ENCODE measurements around the gene MYH7. TPM values are rescaled to one million over a fixed set of nuclear protein-coding genes. Genes with fewer than 3 reads are reported as not detected.

The MYH7 gene
- total RNA-seq: under 1 TPM in 1 of 5 donors, not detected in 4; 0.73 TPM
- polyA plus RNA-seq: 1 to 10 TPM in 2 of 3 donors, under 1 TPM in 1; 0.23 to 4.9 (median 4.0) TPM
- long read RNA-seq, donor 1: 0 reads
- long read RNA-seq, donor 2: 0 reads
- long read RNA-seq, donor 3: 0 reads
- long read RNA-seq, donor 4: 0 reads
- long read RNA-seq, donor 5: 0 reads
- long read RNA-seq, donor 6: 0 reads
- long read RNA-seq, donor 7, partial matches to known transcripts: 37 of 50 reads
- long read RNA-seq, donor 7, other reads (novel, unspliced or antisense): 13 of 50 reads
- long read RNA-seq, donor 8: 0 reads
- long read RNA-seq, donor 9: 0 reads
- long read RNA-seq, donor 10: 0 reads

DNA sequence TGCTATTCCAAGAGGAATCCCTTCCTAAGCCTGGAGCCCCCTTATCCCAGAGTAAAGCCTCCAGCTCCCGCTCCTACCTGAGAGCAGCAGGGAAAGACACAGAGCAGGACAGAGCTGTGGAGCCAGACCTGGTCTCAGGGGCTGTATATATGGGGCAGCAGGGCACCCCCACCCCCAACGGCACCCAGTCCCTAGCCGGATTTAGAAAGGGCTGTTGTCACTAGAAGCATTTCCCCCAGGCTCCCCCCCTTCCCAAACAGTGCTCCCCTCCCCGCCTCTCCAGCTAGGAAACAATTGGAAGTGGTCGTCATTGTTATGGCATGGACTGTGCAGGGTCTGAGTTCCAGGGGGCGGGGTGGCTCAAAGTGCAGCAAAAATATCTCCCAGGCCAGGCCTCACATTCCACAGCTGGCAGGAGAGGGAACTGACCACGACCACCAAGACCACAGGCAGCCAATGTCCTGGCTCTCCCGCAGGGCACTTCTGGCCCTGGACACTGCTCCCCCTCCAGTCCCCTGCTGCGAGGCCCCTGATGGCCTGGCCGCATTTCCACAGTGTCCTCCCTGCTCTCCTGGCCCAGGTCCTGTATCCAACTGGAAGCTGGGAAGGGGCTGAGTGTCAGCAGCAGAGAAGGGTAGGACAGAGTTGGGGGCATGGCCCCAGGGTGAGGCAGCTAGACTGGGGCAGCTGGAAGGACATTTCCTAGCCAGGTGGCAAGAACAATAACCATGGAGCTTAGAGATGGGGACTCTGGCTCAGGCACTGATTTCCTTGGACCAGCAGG, at the start of gene MYH7:
Gene MYH7 (minus strand): TSS at position 118 of the 784 bp plus-strand sequence. CDS start 1,928 bp downstream, outside the sequence.
- Histone ChIP-seq H3K4me1 (no peaks in the 10 kb centered on the region), H3K27me3 (peaks cover 0 to 7% (median 0%) of the 10 kb centered on the region in 3 donors), H3K4me3 (no peak within 1 kb of the TSS), H3K27ac (no peak within 1 kb of the TSS), H3K9me3 (no peaks in the 10 kb centered on the region), H3K36me3 (no peaks in the 10 kb centered on the region)
- intact Hi-C loops (cut with DNase I; ENCODE audit: low total_unique reads): no loop called here
- TF ChIP-seq, protein P1, sequence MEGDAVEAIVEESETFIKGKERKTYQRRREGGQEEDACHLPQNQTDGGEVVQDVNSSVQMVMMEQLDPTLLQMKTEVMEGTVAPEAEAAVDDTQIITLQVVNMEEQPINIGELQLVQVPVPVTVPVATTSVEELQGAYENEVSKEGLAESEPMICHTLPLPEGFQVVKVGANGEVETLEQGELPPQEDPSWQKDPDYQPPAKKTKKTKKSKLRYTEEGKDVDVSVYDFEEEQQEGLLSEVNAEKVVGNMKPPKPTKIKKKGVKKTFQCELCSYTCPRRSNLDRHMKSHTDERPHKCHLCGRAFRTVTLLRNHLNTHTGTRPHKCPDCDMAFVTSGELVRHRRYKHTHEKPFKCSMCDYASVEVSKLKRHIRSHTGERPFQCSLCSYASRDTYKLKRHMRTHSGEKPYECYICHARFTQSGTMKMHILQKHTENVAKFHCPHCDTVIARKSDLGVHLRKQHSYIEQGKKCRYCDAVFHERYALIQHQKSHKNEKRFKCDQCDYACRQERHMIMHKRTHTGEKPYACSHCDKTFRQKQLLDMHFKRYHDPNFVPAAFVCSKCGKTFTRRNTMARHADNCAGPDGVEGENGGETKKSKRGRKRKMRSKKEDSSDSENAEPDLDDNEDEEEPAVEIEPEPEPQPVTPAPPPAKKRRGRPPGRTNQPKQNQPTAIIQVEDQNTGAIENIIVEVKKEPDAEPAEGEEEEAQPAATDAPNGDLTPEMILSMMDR (IDR thresholded peaks at IDR 0.05): no peak
- TF ChIP-seq POLR2AphosphoS5 (IDR thresholded peaks at IDR 0.05) (no peak), EP300 (IDR thresholded peaks at IDR 0.05) (no peak), POLR2A (IDR thresholded peaks at IDR 0.05) (no peak)
- 45 to 73% (median 52%) methylated on average over 8 to 10 of the region's 10 CpGs for WGBS, 5 donors
- peak in 1 of 2 donors; percentile 37 for DNase-seq

DNA sequence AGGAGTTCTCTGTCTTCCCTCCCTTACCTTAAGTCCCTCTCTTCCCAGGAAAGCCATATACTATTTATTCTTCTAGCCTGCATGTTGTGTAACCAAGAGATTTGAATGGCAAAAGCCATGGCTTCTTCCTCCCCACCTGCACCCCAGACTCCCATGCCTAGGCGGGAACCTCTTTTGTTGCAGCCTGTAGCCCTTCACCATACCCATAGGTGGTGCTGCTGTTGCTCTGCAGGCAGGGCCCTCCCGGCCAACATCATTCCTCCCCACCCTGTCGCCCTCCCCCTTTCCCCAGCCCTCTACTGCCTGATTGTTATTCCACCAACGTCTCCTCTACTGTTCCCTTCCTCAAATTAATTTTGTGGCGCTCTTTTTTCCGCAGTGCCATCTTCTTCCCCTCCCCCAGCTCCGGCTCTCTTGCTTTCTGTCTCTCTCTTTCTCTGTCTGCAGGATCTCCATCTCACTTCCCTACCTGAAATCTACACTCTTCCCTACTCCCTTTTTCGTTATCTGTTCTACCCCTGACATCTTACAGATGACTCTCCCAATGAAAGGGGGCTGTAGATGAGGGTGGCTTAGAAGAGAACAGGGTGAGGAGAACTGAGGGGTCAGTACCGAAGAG, 47.9 kb upstream of the MYH7 start:
- Histone ChIP-seq H3K4me1 (peaks cover 0 to 1% (median 0%) of the 10 kb centered on the region in 4 donors), H3K4me3 (no peak overlapping the region), H3K27ac (no peak overlapping the region), H3K36me3 (peaks cover 10 to 85% (median 71%) of the 10 kb centered on the region in 4 donors), H3K27me3 (no peaks in the 10 kb centered on the region), H3K9me3 (no peaks in the 10 kb centered on the region)
- peak in 1 of 2 donors; percentile 57 for DNase-seq
- 53 to 66% (median 57%) methylated on average over 9 of the region's 9 CpGs for WGBS, 5 donors
- TF ChIP-seq POLR2AphosphoS5 (IDR thresholded peaks at IDR 0.05): no peak
- TF ChIP-seq, protein P1 (IDR thresholded peaks at IDR 0.05): peak in 1 of 7 experiments; percentile 13
- no peak for TF ChIP-seq EP300 (IDR thresholded peaks at IDR 0.05)
- intact Hi-C loops (cut with DNase I; ENCODE audit: low total_unique reads): loop anchor here (2.0 kb wide), 1 partner anchor 83 kb away; the partner anchor contains the start of gene AP1G2

DNA sequence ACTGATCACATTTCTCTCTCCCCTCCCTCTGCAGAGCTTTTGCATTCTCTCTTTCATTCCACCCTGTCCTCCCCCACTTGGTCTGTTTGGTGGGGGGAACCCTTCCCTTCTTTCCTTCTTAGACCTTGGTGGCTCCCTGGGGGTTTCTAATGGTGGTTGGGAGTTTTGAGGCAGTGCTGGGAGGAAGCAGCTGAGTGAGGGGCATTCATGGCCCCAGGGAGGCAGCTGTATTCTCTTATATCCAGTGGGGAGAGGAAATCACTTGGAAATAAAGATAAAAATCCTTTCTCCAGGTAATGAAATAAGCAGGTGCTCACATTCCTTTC, 47.3 kb upstream of the MYH7 start:
- Histone ChIP-seq H3K27ac (no peak overlapping the region), H3K4me3 (no peak overlapping the region), H3K36me3 (peaks cover 11 to 84% (median 73%) of the 10 kb centered on the region in 4 donors), H3K4me1 (peaks cover 0 to 5% (median 0%) of the 10 kb centered on the region in 4 donors), H3K27me3 (no peaks in the 10 kb centered on the region), H3K9me3 (no peaks in the 10 kb centered on the region)
- DNase-seq: no peak
- TF ChIP-seq, protein P1 (IDR thresholded peaks at IDR 0.05): no peak
- no peak for TF ChIP-seq POLR2A (IDR thresholded peaks at IDR 0.05)
- no peak for TF ChIP-seq POLR2AphosphoS5 (IDR thresholded peaks at IDR 0.05)
- TF ChIP-seq EP300 (IDR thresholded peaks at IDR 0.05): no peak
- intact Hi-C loops (cut with DNase I; ENCODE audit: low total_unique reads): loop anchor here (2.0 kb wide), 1 partner anchor 84 kb away; the partner anchor contains the start of gene AP1G2
